Breast epithelium (tissue), 3 donors: Measurements from ENCODE around the gene RGS7.

ENCODE experiments used
- CTCF ChIP-seq, 3 donors: fragments of 450-650 bp; IDR thresholded peaks; one replicate each; pipeline ENCODE4 v1.5.1; 2016 to 2017; ENCODE audit warnings: antibody characterized with exemption in 3 of 3, mild to moderate bottlenecking in 3 of 3, moderate library complexity in 3 of 3
- POLR2A ChIP-seq: fragments of 450-650 bp; IDR thresholded peaks from one replicate; pipeline ENCODE4 v1.6.1; 2016; ENCODE audit warnings: antibody characterized with exemption, mild to moderate bottlenecking, moderate library complexity

DNA sequence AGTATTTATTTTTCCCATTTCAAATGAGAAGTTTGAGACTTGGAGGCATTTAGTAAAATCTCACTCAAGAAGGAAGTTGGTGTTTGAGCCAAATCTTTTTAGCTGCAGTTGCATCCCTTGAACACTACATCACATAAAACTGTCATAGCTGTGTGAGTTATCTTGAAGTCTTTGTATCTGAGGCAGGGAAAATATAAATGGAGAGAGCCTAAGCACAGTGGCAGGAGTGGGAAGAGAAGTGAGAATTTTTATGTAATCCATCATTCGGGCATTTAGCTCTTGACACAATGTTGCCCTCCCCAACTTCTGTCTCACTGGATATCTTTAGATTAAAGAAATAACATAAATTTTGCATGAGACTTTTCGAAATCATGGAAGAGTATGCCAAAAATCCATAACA is 509.7 kb downstream of the RGS7 start:
- TF ChIP-seq POLR2A (no peak), CTCF (IDR thresholded peaks at IDR 0.05) (no peak)
